Fibroblast of the aortic adventitia (primary cell): ENCODE measurements around the gene ZNF804A. TPM values are rescaled to one million over a fixed set of nuclear protein-coding genes. Genes with fewer than 3 reads are reported as not detected.

ENCODE experiments used
- DNase-seq: peaks from one replicate; pipeline ENCODE4 v3.0.0-alpha.2; 2010; ENCODE audit warnings: low read depth
- H3K4me3 ChIP-seq: 2 replicates; pipeline ENCODE4 v1.5.1; 2011; ENCODE audit warnings: low read depth, mild to moderate bottlenecking, control low read depth, low read length, moderate library complexity
- CTCF ChIP-seq: IDR thresholded peaks from 2 replicates; pipeline ENCODE4 v1.5.1; 2011; ENCODE audit warnings: mild to moderate bottlenecking, low read length, control low read depth, inconsistent platforms; ENCODE audit not compliant: insufficient read depth
- total RNA-seq: library from RNA; depleted of rRNA; stranded (reverse); fragments of >200 nt; gene quantifications from 2 replicates; pipeline ENCODE4 v1.2.3, GENCODE V29; 2012; ENCODE audit warnings: low replicate concordance

Gene ZNF804A
- total RNA-seq, 1 donor = 12.9 TPM

- DNase-seq = no peak
- no peak overlapping the region for H3K4me3 ChIP-seq
- TF ChIP-seq CTCF = no peak
Measured at GRCh38 chr2:184923751-184924150, 325.4 kb downstream of the ZNF804A start.

- H3K4me3 ChIP-seq = no peak overlapping the region
- no peak for TF ChIP-seq CTCF
- no peak for DNase-seq
Measured at GRCh38 chr2:184927040-184927439, 328.7 kb downstream of the ZNF804A start.

DNA sequence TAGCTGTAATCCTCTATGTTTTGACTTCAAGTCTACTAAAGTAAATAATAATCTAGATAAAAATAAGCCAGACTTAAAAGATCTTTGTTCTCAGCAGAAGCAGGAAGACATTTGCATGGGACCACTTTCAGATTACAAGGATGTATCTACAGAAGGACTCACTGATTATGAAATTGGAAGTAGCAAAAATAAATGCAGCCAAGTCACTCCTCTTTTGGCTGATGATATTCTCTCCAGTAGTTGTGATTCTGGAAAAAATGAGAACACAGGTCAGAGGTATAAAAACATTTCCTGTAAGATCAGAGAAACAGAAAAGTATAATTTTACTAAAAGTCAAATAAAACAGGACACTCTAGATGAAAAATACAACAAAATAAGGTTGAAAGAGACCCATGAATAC lies 338.4 kb downstream of the ZNF804A start:
- no peak for TF ChIP-seq CTCF
- DNase-seq = peak; percentile 41
- H3K4me3 ChIP-seq = no peak overlapping the region

DNA sequence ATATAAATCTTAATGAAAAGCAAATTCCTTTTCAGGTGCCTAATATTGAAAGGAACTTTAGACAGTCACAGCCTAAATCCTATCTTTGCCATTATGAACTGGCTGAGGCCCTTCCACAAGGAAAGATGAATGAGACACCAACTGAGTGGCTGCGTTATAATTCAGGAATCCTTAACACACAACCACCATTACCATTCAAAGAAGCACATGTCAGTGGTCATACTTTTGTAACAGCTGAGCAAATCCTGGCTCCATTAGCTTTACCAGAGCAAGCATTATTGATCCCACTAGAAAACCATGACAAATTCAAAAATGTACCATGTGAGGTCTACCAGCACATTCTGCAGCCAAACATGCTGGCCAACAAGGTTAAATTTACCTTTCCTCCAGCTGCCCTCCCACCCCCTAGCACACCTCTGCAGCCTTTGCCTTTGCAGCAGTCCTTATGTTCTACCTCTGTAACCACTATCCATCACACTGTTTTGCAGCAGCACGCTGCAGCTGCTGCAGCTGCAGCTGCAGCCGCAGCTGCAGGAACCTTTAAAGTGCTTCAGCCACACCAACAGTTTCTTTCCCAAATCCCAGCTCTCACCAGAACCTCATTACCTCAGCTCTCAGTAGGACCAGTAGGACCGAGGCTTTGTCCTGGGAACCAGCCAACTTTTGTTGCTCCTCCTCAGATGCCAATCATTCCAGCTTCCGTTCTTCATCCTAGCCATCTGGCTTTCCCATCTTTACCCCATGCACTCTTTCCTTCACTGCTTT lies 340.1 kb downstream of the ZNF804A start:
- TF ChIP-seq CTCF = no peak
- no peak overlapping the region for H3K4me3 ChIP-seq
- no peak for DNase-seq

- no peak overlapping the region for H3K4me3 ChIP-seq
- no peak for DNase-seq
- TF ChIP-seq CTCF = no peak
Measured at GRCh38 chr2:184945326-184945725, 347.0 kb downstream of the ZNF804A start.

DNA sequence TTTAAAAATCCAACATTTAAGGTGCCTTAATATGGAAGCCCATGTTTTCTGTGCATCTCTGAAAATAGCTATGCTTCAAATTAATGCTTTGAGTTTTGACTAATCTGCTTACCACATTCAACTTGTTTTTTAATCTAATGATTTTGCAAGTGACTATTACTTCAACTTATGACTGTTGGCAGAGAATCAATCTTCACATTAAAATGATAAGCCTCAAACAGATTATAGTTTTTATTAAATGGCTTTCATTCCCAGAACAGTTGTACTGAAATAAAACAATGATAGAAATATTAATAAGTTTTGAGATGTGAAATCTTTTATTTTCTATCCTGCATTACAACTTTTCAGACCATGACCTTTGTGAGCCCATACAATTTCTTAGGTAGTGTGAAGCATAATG lies 347.5 kb downstream of the ZNF804A start:
- no peak for DNase-seq
- no peak overlapping the region for H3K4me3 ChIP-seq
- TF ChIP-seq CTCF = no peak

DNA sequence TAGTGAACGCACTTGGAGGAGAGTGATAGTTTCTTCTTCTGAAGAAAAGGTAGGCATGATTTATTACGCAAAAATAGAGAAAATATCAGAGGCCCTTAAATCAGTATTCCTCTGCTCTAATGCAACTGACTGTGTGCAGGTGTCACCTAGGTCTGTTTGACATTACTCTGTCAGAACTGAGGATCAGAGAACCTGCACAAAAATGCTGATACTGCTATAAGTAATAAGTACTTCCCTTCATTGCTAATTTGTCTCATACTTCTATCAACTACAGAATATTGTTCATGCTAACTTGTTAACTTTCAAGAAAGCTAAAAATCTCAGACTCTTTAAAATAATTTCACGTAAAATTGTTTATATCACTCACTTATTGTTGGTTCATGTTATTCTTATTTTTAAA lies 358.5 kb downstream of the ZNF804A start:
- no peak for DNase-seq
- no peak for TF ChIP-seq CTCF
- H3K4me3 ChIP-seq = no peak overlapping the region
